Measurements from ENCODE around the gene RMRP.

RMRP gene

GRCh38 chr9:35609001-35609819, 48.6 kb downstream of the RMRP start:
- no peak for DNase-seq

GRCh38 chr9:35608221-35608620, 49.6 kb downstream of the RMRP start:
- no peak for DNase-seq

Data from kidney glomerular epithelial cell (primary cell).